ENCODE results near the gene TOX3. TPM values are rescaled to one million over a fixed set of nuclear protein-coding genes. Genes with fewer than 3 reads are reported as not detected.

TOX3 gene
- total and polyA plus RNA-seq, 2 of the 13 experiments (the other 11 are each of a cell fraction or from before 2014, with no cell fraction given) = 14.5 to 98.6 TPM

GRCh38 chr16:52573365-52574299 is 26.7 kb upstream of the TOX3 start (continued):
- TF ChIP-seq BCL3 (CRISPR knock-in tag; IDR thresholded peaks at IDR 0.05) = no peak
- TF ChIP-seq ZFP36 (IDR thresholded peaks at IDR 0.05; ENCODE audit: borderline replicate concordance, low read depth, low read length, partially characterized antibody) = no peak
- no peak for TF ChIP-seq RNF2 (conservative IDR thresholded peaks at IDR 0.05; ENCODE audit: low read depth)
- no peak for TF ChIP-seq ZNF30 (CRISPR knock-in tag; IDR thresholded peaks at IDR 0.05)
- no peak; the same call in 1 of the 2 replicates for TF ChIP-seq FOXC1 (CRISPR knock-in tag; IDR thresholded peaks at IDR 0.05; ENCODE audit: borderline replicate concordance)
- 0 out of 2 replicates have a peak, but pooled peaks have one; percentile 65 for TF ChIP-seq ZNF34 (CRISPR knock-in tag; IDR thresholded peaks at IDR 0.05; ENCODE audit: borderline replicate concordance)
- TF ChIP-seq MAFF (IDR thresholded peaks at IDR 0.05; ENCODE audit: low read depth, low read length) = no peak
- TF ChIP-seq ZNF839 (CRISPR knock-in tag; IDR thresholded peaks at IDR 0.05; ENCODE audit: borderline replicate concordance) = no peak
- no peak for TF ChIP-seq SNRNP70 (IDR thresholded peaks at IDR 0.05; ENCODE audit: low read depth, low read length)
- TF ChIP-seq ZNF7 (CRISPR knock-in tag; IDR thresholded peaks at IDR 0.05) = no peak
- peak; percentile 95 for TF ChIP-seq TARDBP (CRISPR knock-in tag; IDR thresholded peaks at IDR 0.05)
- TF ChIP-seq ZNF841 (CRISPR knock-in tag; IDR thresholded peaks at IDR 0.05; ENCODE audit: borderline replicate concordance) = no peak
- TF ChIP-seq FUBP1 (CRISPR knock-in tag; IDR thresholded peaks at IDR 0.05; ENCODE audit: borderline replicate concordance) = no peak
- no peak for TF ChIP-seq ZNF235 (CRISPR knock-in tag; IDR thresholded peaks at IDR 0.05; ENCODE audit: borderline replicate concordance)
- no peak for TF ChIP-seq ATM (IDR thresholded peaks at IDR 0.05; ENCODE audit: borderline replicate concordance)
- TF ChIP-seq JUN (CRISPR knock-in tag; IDR thresholded peaks at IDR 0.05) = no peak
- peak; percentile 45; the same call in 1 of the 2 replicates for TF ChIP-seq PRDM10 (CRISPR knock-in tag; IDR thresholded peaks at IDR 0.05; ENCODE audit: low read depth)
- no peak for TF ChIP-seq NFE2L2 (IDR thresholded peaks at IDR 0.05; ENCODE audit: low read length)
- peak; percentile 77; the same call in 1 of the 2 replicates for TF ChIP-seq ZSCAN31 (CRISPR knock-in tag; IDR thresholded peaks at IDR 0.05; ENCODE audit: low read depth)
- no peak; the same call in 1 of the 2 replicates for TF ChIP-seq TIGD3 (CRISPR knock-in tag; IDR thresholded peaks at IDR 0.05; ENCODE audit: borderline replicate concordance)
- no peak for TF ChIP-seq HNRNPL (IDR thresholded peaks at IDR 0.05; ENCODE audit: low read depth, low read length)
